Measurements from ENCODE around the gene PALB2. TPM values are rescaled to one million over a fixed set of nuclear protein-coding genes. Genes with fewer than 3 reads are reported as not detected.
A peak's percentile ranks its signal among the peaks of the same experiment; 100 is the strongest.

Gene PALB2
- total and polyA plus RNA-seq, 2 donors: 7.0 to 9.4 TPM

DNA sequence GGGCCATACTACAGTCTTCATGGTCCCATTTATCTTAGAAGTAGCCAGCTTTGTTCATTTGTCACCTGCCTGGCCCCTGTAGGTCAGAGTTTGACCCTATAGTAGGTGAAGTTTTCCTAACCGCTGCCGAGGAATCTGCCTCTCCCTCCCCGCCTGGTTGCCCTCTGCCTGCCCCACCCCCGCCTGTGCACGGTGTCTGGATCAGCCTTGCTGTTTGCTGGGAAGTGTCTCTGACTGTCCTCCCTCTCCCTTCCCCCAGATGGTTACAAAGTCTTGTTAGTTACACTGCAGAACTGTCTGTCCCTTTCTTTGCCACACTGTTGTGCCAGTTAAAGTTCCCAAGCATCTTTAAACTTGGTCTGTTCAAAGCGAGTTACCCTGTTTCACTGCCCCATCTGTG is 77.9 kb downstream of the PALB2 start:
- Histone ChIP-seq H3K36me3 (ENCODE audit: insufficient read depth) (peaks cover 13% of the 10 kb centered on the region), H3K4me3 (ENCODE audit: low read depth, low read length) (no peak overlapping the region), H3K27ac (ENCODE audit: low read depth) (no peak overlapping the region), H3K4me1 (ENCODE audit: insufficient read depth) (no peaks in the 10 kb centered on the region)
- no peak for DNase-seq (ENCODE audit: extremely low spot score)
- 88% methylated on average over 6 of the region's 6 CpGs for WGBS

DNA sequence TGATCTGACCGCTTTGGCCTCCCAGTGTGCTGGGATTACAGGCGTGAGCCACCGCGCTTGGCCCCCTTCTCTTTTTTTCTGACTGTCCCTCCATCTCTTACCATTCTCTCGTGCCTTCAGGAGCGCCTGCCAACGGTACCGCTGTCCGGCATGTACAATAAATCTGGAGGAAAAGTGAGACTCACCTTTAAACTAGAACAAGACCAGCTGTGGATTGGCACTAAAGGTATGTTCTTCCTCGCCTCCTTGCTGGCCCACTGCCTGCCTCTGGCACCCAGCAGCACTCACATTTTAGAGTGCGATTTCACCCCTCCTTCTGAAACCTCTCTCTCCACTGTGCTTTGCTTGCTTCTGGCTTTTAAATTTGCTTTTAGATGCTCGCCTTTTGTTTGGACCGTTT is 78.6 kb downstream of the PALB2 start:
- no peaks in the 10 kb centered on the region for H3K4me1 ChIP-seq (ENCODE audit: insufficient read depth)
- H3K4me3 ChIP-seq (ENCODE audit: low read depth, low read length): no peak overlapping the region
- WGBS: 94% methylated on average over 13 of the region's 13 CpGs
- H3K27ac ChIP-seq (ENCODE audit: low read depth): no peak overlapping the region
- no peak for DNase-seq (ENCODE audit: extremely low spot score)
- H3K36me3 ChIP-seq (ENCODE audit: insufficient read depth): peaks cover 13% of the 10 kb centered on the region

DNA sequence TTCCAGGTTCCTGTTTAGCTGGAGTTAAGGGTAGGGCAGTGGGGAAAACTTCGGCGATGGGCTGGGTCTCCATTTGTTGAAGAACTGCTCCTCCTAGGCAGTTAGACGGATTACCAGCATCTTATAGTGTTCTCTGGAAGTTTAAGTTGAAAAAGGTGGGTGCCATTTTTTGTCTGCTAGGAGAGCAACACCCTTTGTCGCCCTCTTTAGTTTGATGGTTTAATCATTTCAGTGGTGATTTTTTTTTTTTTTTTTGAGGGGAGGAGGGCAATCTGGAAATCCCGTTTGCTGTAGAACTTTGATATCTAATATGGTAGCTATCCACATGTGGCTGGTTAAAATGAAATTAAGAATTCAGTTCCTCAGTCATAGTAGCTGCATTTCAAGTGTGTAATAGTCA is 79.5 kb downstream of the PALB2 start:
- 79% methylated on average over 5 of the region's 5 CpGs for WGBS
- H3K36me3 ChIP-seq (ENCODE audit: insufficient read depth): peaks cover 11% of the 10 kb centered on the region

DNA sequence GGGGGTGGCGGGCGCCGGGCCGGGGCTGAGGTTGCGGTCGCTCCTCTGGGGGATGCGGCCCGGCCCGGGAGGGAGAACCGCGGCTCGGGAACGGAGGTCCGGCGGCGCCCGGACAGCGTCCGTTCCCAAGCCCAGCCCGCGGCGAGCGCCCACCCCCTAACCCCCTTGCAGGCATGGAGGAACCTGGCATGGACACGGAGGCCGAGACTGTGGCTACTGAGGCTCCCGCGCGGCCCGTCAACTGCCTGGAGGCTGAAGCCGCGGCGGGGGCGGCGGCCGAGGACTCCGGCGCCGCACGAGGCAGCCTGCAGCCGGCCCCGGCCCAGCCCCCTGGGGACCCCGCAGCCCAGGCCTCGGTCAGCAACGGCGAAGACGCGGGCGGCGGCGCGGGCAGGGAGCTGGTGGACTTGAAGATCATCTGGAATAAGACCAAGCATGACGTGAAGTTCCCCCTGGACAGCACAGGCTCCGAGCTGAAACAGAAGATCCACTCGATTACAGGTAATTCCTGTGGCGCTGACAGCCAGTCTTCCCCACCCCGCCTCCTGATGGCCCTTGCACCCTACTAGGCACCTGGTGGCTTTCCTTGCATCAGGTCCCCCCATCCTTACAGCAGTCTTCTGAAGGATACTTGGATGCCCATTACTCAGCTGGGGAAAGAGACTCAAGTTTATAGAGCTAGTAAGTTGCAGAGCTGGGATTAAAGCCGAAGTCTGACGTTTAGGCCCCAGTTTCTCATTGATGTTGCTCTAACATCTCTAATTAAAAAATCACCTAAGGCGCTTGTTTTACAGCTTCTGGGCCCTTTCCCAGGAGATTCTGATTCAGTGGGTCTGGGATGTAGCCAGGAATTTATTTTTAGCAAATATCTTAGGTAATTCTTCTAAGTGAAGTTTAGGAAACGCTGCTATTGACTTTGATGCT is 83.1 kb downstream of the PALB2 start:
- Histone ChIP-seq H3K36me3 (ENCODE audit: insufficient read depth) (no peaks in the 10 kb centered on the region), H3K4me3 (ENCODE audit: low read depth, low read length) (peak overlapping the region; percentile 95), H3K4me1 (ENCODE audit: insufficient read depth) (no peaks in the 10 kb centered on the region), H3K27ac (ENCODE audit: low read depth) (peak overlapping the region; percentile 63)
- no peak for DNase-seq (ENCODE audit: extremely low spot score)
- WGBS: 1% methylated on average over 60 of the region's 60 CpGs

More for the DNA sequence above, 79.5 kb downstream of the PALB2 start:
- no peak overlapping the region for H3K27ac ChIP-seq (ENCODE audit: low read depth)
- DNase-seq (ENCODE audit: extremely low spot score): no peak
- no peaks in the 10 kb centered on the region for H3K4me1 ChIP-seq (ENCODE audit: insufficient read depth)
- no peak overlapping the region for H3K4me3 ChIP-seq (ENCODE audit: low read depth, low read length)

DNA sequence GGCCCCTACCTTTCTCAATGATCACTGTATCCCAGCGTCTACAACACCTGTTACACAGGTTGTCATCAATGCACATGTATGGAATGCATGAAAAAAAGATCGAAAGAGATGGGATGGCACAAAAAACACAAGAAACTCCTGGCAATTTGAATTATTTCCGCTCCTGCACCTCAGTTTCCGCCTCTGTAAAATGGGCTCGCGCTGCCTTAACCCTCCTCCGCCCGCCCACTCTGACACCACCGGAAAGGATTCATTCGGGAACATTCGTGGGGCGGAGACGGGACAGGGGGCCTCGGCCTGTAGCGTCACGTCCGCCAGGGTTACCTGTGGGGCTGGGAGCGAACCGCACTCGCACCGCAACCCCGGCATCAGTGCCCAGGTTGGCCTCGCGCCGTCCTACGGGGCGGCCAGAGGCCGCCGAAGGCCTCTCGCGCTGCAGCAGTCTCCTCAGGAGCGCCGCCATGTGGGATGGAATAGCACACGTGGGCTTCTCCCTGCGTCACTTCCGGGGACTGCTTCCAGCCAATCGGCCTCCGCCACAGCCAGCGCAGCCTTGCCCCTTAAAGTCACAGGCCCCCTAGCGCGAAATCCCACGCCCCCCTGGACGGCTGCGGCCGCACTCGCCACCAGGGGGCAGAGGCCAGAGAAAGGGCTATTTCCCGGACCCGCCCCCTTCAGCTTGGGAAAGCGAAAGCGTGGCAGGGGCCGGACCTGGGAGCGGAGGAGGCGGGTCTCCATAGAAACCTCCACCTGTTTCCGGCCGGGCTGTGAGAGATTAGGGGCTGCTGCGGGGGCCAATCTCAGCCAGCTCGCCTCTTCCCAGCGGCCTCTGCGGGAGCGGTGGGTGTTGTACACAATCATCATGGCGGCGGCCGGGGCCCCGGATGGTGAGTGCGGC is 84.0 kb downstream of the PALB2 start, which contains the start of the genes EARS2 and UBFD1:
Gene EARS2, minus strand, starts transcription at position 470 of the 898 bp plus-strand sequence. Its CDS starts 7 bp downstream, at position 463.
Gene UBFD1, plus strand, starts transcription at position 847 of the 898 bp plus-strand sequence. Its CDS starts 16 bp downstream, at position 863.
- Histone ChIP-seq H3K4me3 (ENCODE audit: low read depth, low read length) (peak within 1 kb of the TSS; percentile 95), H3K36me3 (ENCODE audit: insufficient read depth) (no peaks in the 10 kb centered on the region), H3K4me1 (ENCODE audit: insufficient read depth) (no peaks in the 10 kb centered on the region), H3K27ac (ENCODE audit: low read depth) (peak within 1 kb of the TSS; percentile 63)
- 2% methylated on average over 65 of the region's 65 CpGs for WGBS
- DNase-seq (ENCODE audit: extremely low spot score): peak; percentile 92

DNA sequence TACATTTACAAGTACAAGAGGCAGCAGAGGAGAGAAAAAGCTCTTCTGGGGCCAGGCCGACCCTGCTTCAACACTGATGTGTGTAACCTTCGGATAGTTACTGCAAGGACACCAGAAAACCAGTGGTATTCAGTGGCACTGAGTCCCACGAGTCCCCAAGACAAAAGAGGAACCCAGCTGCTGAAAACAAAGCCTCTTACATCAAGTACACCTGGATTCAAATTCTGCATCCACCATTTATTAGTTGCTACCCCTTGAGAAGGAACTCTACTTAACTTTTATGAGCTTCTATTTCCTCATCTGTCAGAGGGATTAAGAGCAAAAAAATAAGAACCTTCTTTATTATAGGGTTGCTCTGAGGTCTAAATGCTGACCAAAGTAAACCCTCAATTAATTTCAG is 86.6 kb downstream of the PALB2 start:
- Histone ChIP-seq H3K4me3 (ENCODE audit: low read depth, low read length) (no peak overlapping the region), H3K27ac (ENCODE audit: low read depth) (no peak overlapping the region), H3K36me3 (ENCODE audit: insufficient read depth) (peaks cover 4% of the 10 kb centered on the region), H3K4me1 (ENCODE audit: insufficient read depth) (no peaks in the 10 kb centered on the region)
- no peak for DNase-seq (ENCODE audit: extremely low spot score)
- WGBS: 82% methylated on average over 3 of the region's 3 CpGs

Other genes starting within 250 kb of the PALB2 start
- 25.6 TPM for gene COG7, start 188.1 kb downstream of the PALB2 start, total RNA-seq
- gene COG7, start 188.1 kb downstream of the PALB2 start, polyA plus RNA-seq: 16.6 TPM
- gene GGA2, start 130.8 kb downstream of the PALB2 start, total RNA-seq: 43.7 TPM
- gene GGA2, start 130.8 kb downstream of the PALB2 start, polyA plus RNA-seq: 23.4 TPM
- gene EARS2, start 84.0 kb downstream of the PALB2 start, total RNA-seq: 27.5 TPM
- gene EARS2, start 84.0 kb downstream of the PALB2 start, polyA plus RNA-seq: 17.7 TPM
- gene UBFD1, start 83.6 kb downstream of the PALB2 start, total RNA-seq: 51.6 TPM
- gene UBFD1, start 83.6 kb downstream of the PALB2 start, polyA plus RNA-seq: 18.0 TPM
- gene NDUFAB1, start 45.0 kb downstream of the PALB2 start, total RNA-seq: 76.7 TPM
- 171 TPM for gene NDUFAB1, start 45.0 kb downstream of the PALB2 start, polyA plus RNA-seq
- 36.3 TPM for gene DCTN5, start 156 bp upstream of the PALB2 start, total RNA-seq
- gene DCTN5, start 156 bp upstream of the PALB2 start, polyA plus RNA-seq: 35.2 TPM
- gene PLK1, start 37.6 kb upstream of the PALB2 start, total RNA-seq: 3.5 TPM
- 1.3 TPM for gene PLK1, start 37.6 kb upstream of the PALB2 start, polyA plus RNA-seq
- 2.0 TPM for gene ERN2, start 71.9 kb upstream of the PALB2 start, total RNA-seq
- gene ERN2, start 71.9 kb upstream of the PALB2 start, polyA plus RNA-seq: 4.0 TPM
- 3.0 TPM for gene CHP2, start 113.7 kb upstream of the PALB2 start, total RNA-seq
- gene CHP2, start 113.7 kb upstream of the PALB2 start, polyA plus RNA-seq: 3.4 TPM
- 7.0 TPM for gene PRKCB, start 194.7 kb upstream of the PALB2 start, total RNA-seq
- 8.9 TPM for gene PRKCB, start 194.7 kb upstream of the PALB2 start, polyA plus RNA-seq